Hematopoietic multipotent progenitor cell treated with erythropoietin and hydrocortisone succinate and interleukin-3 and kit ligand, for 4 days (in vitro differentiated cells): Measurements from ENCODE around the gene DOCK4.
A peak's percentile ranks its signal among the peaks of the same experiment; 100 is the strongest.

Source experiments
- DNase-seq: peaks from one replicate; pipeline ENCODE4 v3.0.0-alpha.2; 2015

The DOCK4 gene

DNA sequence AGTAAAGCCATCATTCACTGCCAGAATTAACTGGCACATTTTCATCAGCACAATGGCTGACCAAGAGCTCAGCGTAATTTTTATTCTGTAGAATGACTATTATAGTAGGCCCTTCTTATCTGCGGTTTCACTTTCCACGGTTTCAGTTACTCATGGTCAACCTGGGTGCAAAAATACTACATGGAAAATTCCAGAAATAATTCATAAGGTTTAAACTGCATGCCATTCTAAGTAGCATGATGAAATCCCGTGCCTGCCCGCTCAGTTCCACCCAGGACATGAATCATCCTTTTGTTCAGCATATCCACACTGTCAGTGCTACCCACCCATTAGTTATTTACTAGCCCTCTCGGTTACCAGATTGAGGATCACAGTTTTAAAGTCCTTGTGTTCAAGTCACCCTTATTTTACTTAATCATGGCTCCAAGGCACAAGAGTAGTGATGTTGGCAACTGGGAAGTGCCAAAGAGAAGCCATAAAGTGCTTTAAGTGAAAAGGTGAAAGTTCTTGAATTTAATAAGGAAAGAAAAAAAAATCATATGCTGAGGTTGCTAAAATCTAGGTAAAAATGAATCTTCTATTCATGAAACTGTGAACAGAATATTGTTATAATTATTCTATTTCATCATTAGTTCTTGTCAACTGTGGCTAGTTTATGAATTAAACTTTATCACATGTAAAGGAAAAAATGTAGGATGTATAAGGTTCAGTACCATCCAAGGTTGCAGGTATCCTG, 204.9 kb downstream of the DOCK4 start:
- no peak for DNase-seq

GRCh38 chr7:111998326-111998725, 207.9 kb downstream of the DOCK4 start:
- no peak for DNase-seq

DNA sequence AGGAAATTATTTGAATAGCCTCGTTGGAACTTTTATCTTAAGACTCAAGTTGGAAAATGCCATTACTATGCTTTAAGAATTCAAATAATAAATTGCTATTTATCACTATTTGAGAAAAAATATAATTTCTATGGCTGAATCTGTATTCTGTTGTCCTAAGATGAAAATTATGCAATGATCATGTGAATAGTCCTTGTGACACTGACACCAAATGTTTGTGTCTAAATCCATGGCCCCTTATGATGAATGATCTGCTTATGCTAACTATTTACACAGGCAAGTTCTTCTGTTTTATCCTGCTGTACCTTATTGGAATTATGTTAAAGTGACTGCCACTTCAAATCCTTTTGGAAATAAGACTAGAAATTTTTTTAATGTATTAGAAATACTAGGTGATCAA, 208.7 kb downstream of the DOCK4 start:
- no peak for DNase-seq

DNA sequence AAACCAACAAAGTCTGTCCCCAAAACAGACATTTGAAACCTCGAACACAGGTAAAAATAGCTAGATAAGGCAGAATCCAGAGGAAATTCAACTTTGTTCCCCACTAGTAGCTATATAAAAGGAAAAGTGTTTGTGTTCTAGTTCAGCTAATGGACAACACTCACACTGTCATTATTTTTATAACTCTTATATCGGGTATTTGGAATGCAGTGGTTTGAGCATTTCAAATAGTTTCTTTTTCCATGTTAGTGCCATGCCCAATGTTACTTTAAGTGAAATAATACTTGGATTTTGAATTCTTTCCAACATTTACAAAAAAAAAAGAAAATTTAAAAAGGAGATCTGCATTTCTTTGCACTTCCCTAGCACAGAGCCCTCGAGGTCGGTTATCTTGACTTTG, 213.6 kb downstream of the DOCK4 start:
- no peak for DNase-seq

- DNase-seq: no peak
Observed at GRCh38 chr7:111990643-111991042, 215.6 kb downstream of the DOCK4 start.

DNA sequence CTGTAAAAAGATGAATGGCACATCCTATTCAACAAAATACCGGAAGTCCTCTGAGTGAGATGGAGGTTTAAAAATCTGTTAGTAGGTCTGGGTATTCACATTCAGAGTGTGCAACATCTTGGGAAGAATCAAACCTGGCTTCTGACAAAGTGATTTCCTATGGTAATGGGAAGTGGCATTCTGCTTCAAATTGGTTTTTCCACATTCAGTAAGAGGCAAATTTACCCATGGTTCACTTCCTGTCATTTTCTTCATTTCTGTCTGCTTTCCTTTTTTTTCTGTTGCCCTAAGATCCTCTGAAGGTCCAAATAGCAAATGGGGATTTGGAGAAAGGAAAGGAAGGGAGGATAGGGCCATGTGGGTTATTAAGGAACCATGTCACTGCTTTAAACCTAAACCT, 218.3 kb downstream of the DOCK4 start:
- no peak for DNase-seq

DNA sequence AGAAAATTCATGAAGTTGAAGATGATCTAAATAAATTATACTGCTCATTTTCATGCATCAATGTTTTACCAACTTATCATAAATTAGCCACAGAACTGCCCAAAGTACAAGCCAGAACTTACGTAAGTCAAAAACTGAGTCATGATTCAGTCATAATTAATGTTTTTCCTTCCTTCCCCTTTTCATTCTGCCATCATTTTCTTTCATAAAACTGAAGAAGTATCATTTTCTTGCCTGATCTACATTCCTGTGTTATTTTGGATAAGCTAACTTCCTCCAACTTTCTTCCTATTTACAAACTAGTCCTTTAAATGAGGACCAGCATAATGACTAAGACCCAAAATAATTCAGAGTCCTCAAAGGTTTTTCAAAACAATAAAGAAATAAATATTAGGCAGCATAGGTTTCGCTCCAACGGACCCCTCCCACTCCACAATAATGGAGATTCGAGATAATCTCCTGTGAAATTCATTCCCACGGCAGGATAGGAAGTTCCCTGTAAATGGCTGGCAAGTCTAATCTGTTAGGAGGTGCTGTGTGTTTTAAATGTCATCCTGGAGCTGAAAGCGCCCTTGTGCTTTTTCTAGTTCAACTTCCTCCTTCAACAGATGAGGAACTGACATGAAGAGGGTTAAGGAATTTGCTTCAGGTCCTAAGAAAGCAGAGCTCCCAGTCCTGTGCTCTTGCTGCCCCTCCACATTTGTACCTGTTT, 218.9 kb downstream of the DOCK4 start:
- DNase-seq: peak; percentile 67

- DNase-seq: no peak
Observed at GRCh38 chr7:111986601-111987000, 219.6 kb downstream of the DOCK4 start.

GRCh38 chr7:111985798-111986197, 220.4 kb downstream of the DOCK4 start:
- no peak for DNase-seq

DNA sequence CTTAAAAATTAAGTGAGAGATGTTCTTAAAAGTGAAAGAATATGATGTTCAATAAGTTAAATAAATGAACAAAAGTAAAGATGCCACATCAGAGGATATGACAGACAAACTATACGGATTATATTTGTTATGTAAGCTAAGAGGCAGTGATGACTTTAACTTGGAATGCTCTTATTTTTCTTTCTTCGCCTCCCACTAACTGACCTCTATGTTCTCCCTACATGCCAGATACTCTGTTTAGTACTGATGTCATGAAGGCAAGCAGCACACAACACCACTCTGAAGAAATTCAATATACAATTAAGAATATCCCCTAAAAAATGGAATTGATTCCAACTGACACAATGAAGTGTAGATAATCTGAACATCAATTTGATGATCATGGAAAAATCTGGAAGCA, 223.4 kb downstream of the DOCK4 start:
- no peak for DNase-seq

DNA sequence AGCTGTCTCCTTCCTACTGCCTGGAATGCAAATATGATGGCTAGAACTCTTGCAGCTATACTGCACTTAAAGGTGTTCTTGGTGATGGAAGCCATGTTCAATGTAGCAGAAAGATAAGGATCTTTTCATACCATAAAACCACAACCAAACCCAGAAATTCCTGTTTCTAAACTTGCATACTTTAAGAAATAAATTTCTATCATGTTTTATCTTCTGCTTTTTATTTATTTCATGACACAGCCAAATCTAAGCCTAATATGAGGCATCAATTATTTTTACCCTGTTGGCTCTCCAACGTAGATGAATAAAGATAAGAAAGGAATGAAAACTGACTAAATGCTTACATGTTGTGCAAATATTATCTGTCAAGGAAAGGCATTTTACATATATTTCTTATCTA, 224.1 kb downstream of the DOCK4 start:
- peak; percentile 11 for DNase-seq

- DNase-seq: no peak
Observed at GRCh38 chr7:111980725-111981124, 225.5 kb downstream of the DOCK4 start.

GRCh38 chr7:111975346-111975745, 230.9 kb downstream of the DOCK4 start:
- peak; percentile 31 for DNase-seq

GRCh38 chr7:111960984-111961383, 245.2 kb downstream of the DOCK4 start:
- no peak for DNase-seq

DNA sequence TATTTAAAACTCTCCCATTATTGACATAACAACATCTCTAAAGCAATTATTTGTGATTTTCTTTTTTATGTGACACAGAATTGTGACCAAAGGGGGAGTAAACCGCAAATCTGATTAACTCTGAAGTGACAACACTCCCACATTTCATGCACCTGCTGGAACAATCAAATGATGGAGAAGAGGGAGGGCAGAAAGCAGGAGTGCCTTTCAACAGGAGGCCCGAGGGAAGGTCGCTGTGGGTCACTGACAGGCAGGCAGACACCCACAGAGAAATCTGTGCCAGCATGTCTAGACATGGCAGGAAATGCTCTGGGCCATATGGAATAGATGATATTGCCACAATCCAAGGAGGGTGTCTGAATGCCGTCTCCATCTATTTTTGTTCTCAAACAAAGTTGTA, 247.3 kb downstream of the DOCK4 start:
- DNase-seq: no peak

GRCh38 chr7:111958431-111958830, 247.8 kb downstream of the DOCK4 start:
- no peak for DNase-seq

DNA sequence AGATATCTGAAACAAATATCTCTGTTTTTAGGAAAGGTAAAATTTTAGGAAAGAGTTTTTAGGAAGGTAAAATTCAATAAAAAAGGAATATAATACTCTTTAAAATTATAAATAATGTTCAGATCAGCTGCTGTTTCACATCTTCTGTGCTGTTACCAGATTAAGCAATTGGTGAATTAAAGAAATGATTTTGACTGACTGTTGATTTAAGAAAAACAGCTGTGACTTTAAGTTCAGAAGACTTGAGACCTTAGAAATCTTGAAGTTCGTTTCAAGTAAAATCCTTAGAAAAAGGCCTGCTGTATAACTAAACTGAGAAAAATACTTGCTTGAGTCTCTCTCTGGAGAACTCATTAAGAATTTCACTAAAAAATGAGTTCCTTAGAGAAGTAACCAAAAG, 250.6 kb downstream of the DOCK4 start:
- no peak for DNase-seq

GRCh38 chr7:111954474-111955381, 251.5 kb downstream of the DOCK4 start:
- DNase-seq: no peak

- no peak for DNase-seq
Observed at GRCh38 chr7:111954056-111954455, 252.1 kb downstream of the DOCK4 start.

DNA sequence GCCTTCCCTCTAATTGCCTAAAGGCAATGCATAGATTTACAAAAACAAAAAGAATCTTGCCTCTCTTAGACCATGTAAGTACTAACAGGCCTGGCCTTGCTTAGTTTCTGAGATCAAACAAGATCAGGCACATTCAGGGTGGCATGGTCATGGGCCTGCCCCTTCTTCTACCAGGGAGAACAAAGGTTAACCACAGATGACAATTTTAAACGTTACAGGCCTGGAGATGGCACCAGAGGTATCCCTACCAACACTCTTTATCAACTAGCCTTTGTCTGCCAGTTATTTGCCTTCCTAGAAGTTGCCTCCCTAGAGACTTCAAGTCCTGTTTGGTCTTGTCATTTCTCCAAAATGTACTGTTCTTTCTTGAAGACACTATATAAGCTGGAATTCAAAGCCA, 252.6 kb downstream of the DOCK4 start:
- DNase-seq: peak; percentile 49

DNA sequence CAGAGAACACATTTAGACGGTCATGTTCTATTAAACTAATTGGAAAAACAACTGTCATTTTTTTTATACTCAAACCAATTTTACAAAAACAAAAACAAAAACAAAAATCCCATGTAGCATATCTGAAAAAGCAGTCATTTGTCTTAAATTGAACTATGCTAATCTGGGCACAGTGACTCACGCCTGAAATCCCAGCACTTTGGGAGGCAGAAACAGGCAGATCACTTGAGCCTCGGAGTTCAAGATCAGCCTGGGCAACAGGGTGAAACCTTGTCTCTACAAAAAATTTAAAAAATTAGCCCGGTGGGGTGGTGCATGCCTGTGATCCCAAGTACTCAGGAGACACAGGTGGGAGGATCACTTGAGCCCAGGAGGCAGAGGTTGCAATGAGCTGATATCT, 253.4 kb downstream of the DOCK4 start:
- DNase-seq: no peak

- DNase-seq: no peak
Observed at GRCh38 chr7:111951052-111951451, 255.1 kb downstream of the DOCK4 start.

GRCh38 chr7:111942450-111943081, 263.6 kb downstream of the DOCK4 start:
- DNase-seq: peak; percentile 3
